Right lobe of liver (tissue), 6 donors: Measurements from ENCODE around the gene EIF3K. TPM values are rescaled to one million over a fixed set of nuclear protein-coding genes. Genes with fewer than 3 reads are reported as not detected.

Experiments used
- ATAC-seq, 4 donors: fragments of 200-7000 bp; cut with Tn5 transposase; one replicate each; pipeline ENCODE4 v1.9.1; 2020; ENCODE audit warnings: mild to moderate bottlenecking in 4 of 4, moderate library complexity in 4 of 4
- DNase-seq, 3 donors: peaks; one replicate each; pipeline ENCODE4 v3.0.0-alpha.2; 2020
- H3K27ac ChIP-seq, 3 donors: fragments of 200-600 bp; one replicate each; pipeline ENCODE4 v1.8.0; 2022
- H3K27me3 ChIP-seq, 2 donors: fragments of 200-600 bp; one replicate each; pipeline ENCODE4 v1.8.0; 2022
- H3K36me3 ChIP-seq, 4 donors: fragments of 200-600 bp; sonication (generic) in 1 of 4; one replicate each; pipeline versions ENCODE4 v1.5.1 to v1.8.0; 2017 to 2022; ENCODE audit warnings: control low read depth in 1 of 4
- H3K4me1 ChIP-seq, 4 donors: fragments of 200-600 bp; sonication (generic) in 1 of 4; one replicate each; pipeline versions ENCODE4 v1.5.1 to v1.8.0; 2017 to 2022; ENCODE audit warnings: control low read depth in 1 of 4
- H3K4me3 ChIP-seq, 3 donors: fragments of 200-600 bp; one replicate each; pipeline ENCODE4 v1.8.0; 2022
- H3K9me3 ChIP-seq, 4 donors: fragments of 200-600 bp; sonication (generic) in 1 of 4; one replicate each; pipeline versions ENCODE4 v1.5.1 to v1.8.0; 2017 to 2022; ENCODE audit warnings: control low read depth in 1 of 4
- CTCF ChIP-seq, 4 donors: fragments of 200-600 bp in 3 of 4; fragments of 450-650 bp in 1 of 4; IDR thresholded peaks; one replicate each; pipeline versions ENCODE4 v1.5.1 to v1.8.0; 2016 to 2022; ENCODE audit warnings: antibody characterized with exemption in 4 of 4, mild to moderate bottlenecking in 2 of 4
- POLR2A ChIP-seq: fragments of 450-650 bp; IDR thresholded peaks from one replicate; pipeline ENCODE4 v1.6.1; 2017; ENCODE audit warnings: antibody characterized with exemption, mild to moderate bottlenecking
- WGBS: methylation state at CpG from one replicate; pipeline ENCODE4 v1.1.6; 2018; ENCODE audit warnings: low coverage, low lambda C conversion rate; ENCODE audit not compliant: insufficient coverage; ENCODE audit errors: missing lambda C conversion rate; 5-methylcytosine and 5-hydroxymethylcytosine counted together
- intact Hi-C, 2 donors: fragments of 100-400 bp; cut with DNase I; formaldehyde crosslinking; loops; one replicate each; pipeline versions ENCODE4 v1.11.2 to v1.14.1; 2022
- total RNA-seq, 6 experiments: library from RNA; depleted of rRNA in 2 of 6; stranded (reverse); fragments of >200 nt in 2 of 6; fragmentation: NEBNext Ultra II Directional in 3 of 6; extraction: Animal tissue kit (Norgen Biotek cat#: 25700) in 3 of 6; gene quantifications; one replicate each; pipeline versions ENCODE4 v1.1.0 to v1.2.4, GENCODE V29; 2016 to 2023
- donor health status: DM: no; HTN: yes; CAD: no.
- donor health status: DM: no; HTN: no; CAD: no.
- donor health status: DM: no; HTN: no; CAD: no.
- donor health status: DM: no; HTN: yes; CAD: no.
- donor health status: DM: no; HTN: yes; CAD: no.

Gene EIF3K
- total RNA-seq, 6 experiments from 2014 or later, result 86.3 to 305 (median 116) TPM

DNA sequence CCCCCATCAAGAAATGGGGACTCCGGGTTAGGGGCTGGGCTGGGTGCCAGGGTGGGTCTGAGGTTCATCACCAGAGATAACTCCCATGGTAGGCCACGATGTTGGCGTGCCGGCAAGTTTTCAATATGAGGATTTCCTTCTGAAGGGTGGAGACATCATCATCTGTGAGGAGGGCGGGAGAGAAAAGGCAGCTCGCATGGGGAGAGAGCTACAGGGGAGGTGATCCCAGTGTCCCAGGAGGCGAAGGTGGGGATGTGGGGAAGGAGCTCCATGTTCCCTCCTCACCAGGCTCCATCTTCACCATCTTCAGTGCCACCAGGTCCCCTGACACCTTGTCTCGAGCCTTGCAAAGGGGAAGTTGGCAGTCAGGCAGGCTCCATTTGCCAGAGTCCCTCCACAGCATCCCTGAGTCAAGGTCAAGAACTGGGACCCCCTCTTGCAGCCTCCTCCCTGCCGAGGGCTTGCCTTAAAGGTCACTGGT, 1.7 kb upstream of the EIF3K start:
- Histone ChIP-seq H3K36me3 (peaks cover 0 to 20% (median 2%) of the 10 kb centered on the region in 4 donors), H3K27me3 (no peaks in the 10 kb centered on the region), H3K4me1 (peaks cover 0 to 12% (median 3%) of the 10 kb centered on the region in 4 donors), H3K9me3 (no peaks in the 10 kb centered on the region), H3K27ac (no peak overlapping the region), H3K4me3 (peak overlapping the region in 2 of 3 donors; percentile 14 to 91)
- no peak for TF ChIP-seq POLR2A
- no peak for TF ChIP-seq CTCF (IDR thresholded peaks at IDR 0.05)
- ATAC-seq (no peak), DNase-seq (no peak)
- intact Hi-C loops, result no loop called here
- 50% methylated on average over 5 of the region's 9 CpGs for WGBS

DNA sequence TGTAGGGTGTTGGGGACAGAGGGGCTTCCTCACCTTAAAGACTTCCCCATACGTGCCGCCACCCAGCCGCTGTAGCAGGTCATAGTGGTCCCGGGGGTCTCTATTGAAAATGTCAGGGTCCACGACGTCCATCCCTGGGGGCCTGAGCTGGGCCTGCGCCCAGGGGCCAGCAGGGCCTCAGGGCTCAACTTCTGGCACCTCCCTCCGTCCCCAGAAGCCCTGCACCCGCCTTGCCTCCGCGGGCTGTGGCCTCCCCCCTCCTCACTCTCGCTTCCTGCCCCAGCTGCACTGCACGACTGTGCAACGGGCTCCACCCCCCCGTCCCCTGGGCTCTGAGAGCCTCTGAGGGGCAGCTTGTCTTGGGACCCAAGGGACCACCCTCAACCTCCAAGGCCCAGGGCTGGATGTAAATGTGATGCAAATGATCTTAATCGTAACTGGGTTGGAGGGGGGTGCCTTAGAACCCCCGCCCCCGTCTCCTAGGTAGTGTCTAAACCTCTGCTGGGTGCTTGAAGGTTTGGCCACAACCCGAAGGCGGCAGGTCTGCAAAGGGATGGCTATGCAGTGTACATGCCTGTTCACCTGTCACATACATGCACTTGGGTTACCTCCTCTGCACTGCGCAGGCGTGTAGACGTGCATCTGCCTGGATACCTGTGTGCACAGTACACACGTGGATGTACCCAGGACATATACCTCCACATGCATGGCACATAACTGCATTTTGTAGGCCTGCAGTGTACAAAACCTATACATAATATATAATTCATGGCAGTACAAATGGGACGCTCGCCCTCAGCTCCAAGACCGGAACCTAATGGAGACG, 1.0 kb upstream of the EIF3K start, which contains the start of gene MAP4K1:
Gene MAP4K1, minus strand, starts transcription at position 190 of the 826 bp plus-strand sequence. Its CDS starts 58 bp downstream, at position 132.
- intact Hi-C loops, result no loop called here
- peak in 2 of 3 donors; percentile 54 to 68 for DNase-seq
- no peaks in the 10 kb centered on the region for H3K9me3 ChIP-seq
- TF ChIP-seq CTCF (IDR thresholded peaks at IDR 0.05) (no peak), POLR2A (no peak)
- H3K27me3 ChIP-seq, result no peaks in the 10 kb centered on the region
- H3K4me3 ChIP-seq, result peak within 1 kb of the TSS; percentile 81 to 100 (median 91)
- peaks cover 0 to 25% (median 5%) of the 10 kb centered on the region in 4 donors for H3K36me3 ChIP-seq
- peak within 1 kb of the TSS; percentile 50 to 60 (median 54) for H3K27ac ChIP-seq
- peak; percentile 10 to 17 (median 15) for ATAC-seq
- peaks cover 0 to 12% (median 3%) of the 10 kb centered on the region in 4 donors for H3K4me1 ChIP-seq
- WGBS, result 30% methylated on average over 4 of the region's 28 CpGs

GRCh38 chr19:38619361-38620174, 580 bp downstream of the EIF3K start:
- Histone ChIP-seq H3K9me3 (no peaks in the 10 kb centered on the region), H3K27me3 (no peaks in the 10 kb centered on the region), H3K27ac (peak overlapping the region; percentile 39 to 66 (median 65)), H3K4me3 (peak overlapping the region; percentile 81 to 100 (median 91)), H3K4me1 (peaks cover 0 to 12% (median 3%) of the 10 kb centered on the region in 4 donors), H3K36me3 (peaks cover 0 to 36% (median 14%) of the 10 kb centered on the region in 4 donors)
- TF ChIP-seq CTCF (IDR thresholded peaks at IDR 0.05), result no peak
- intact Hi-C loops, result loop anchor here in 1 of 2 donors (10.0 kb wide), 1 partner anchor 225 kb away; no protein-coding TSS in a partner anchor
- WGBS, result 13% methylated on average over 19 of the region's 21 CpGs
- ATAC-seq (no peak), DNase-seq (no peak)

DNA sequence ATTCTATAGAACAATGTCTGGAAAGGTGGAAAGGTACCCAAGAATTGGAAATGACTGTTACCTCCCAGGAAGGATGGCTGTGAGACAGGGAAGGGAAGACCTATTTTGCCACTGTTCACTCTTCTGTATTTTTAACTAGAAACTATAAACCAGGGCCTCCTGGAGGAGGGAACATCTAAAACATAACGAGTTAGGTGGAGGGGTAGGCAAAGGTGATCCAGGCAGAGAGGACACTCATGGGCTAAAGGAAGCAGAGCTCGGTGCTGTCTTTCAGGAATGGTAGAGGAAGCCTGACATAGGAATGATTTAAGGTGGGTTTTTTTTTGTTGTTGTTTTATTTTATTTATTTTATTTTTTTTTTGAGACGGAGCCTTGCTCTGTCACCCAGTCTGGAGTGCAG, 5.8 kb downstream of the EIF3K start:
- Histone ChIP-seq H3K4me3 (no peak overlapping the region), H3K4me1 (peaks cover 0 to 4% (median 2%) of the 10 kb centered on the region in 4 donors), H3K9me3 (no peaks in the 10 kb centered on the region), H3K27me3 (no peaks in the 10 kb centered on the region), H3K36me3 (peaks cover 0 to 89% (median 36%) of the 10 kb centered on the region in 4 donors), H3K27ac (no peak overlapping the region)
- intact Hi-C loops, result loop anchor here in 1 of 2 donors (10.0 kb wide), 1 partner anchor 230 kb away; no protein-coding TSS in a partner anchor
- DNase-seq (no peak), ATAC-seq (no peak)
- no peak for TF ChIP-seq POLR2A
- no peak for TF ChIP-seq CTCF (IDR thresholded peaks at IDR 0.05)
- WGBS, result 81% methylated on average over 3 of the region's 3 CpGs
